ENCODE data around the gene LPIN1. TPM values are rescaled to one million over a fixed set of nuclear protein-coding genes. Genes with fewer than 3 reads are reported as not detected.

LPIN1 gene
- total RNA-seq, 1 donor from 2014 or later = 43.0 TPM

- H3K9me3 ChIP-seq (replicated peaks) = no peaks in the 10 kb centered on the region
- H3K4me3 ChIP-seq = peak overlapping the region; percentile 34
- H3K27me3 ChIP-seq (ENCODE audit: low read depth) = no peaks in the 10 kb centered on the region
- peak overlapping the region; percentile 61 for H3K27ac ChIP-seq (replicated peaks)
- DNase-seq = no peak
- H3K4me1 ChIP-seq = peaks cover 55% of the 10 kb centered on the region
- intact Hi-C loops (cut with micrococcal nuclease) = no loop called here
- H3K36me3 ChIP-seq = no peaks in the 10 kb centered on the region
- no peak for TF ChIP-seq CTCF (IDR thresholded peaks at IDR 0.05; ENCODE audit: borderline replicate concordance)
These were observed 7.0 kb downstream of the LPIN1 start for GRCh38 chr2:11753452-11753885.

- DNase-seq = no peak
- Histone ChIP-seq H3K4me1 (peaks cover 54% of the 10 kb centered on the region), H3K9me3 (replicated peaks) (no peaks in the 10 kb centered on the region), H3K36me3 (no peaks in the 10 kb centered on the region), H3K27me3 (ENCODE audit: low read depth) (no peaks in the 10 kb centered on the region), H3K4me3 (peak overlapping the region; percentile 34), H3K27ac (replicated peaks) (peak overlapping the region; percentile 61)
- intact Hi-C loops (cut with micrococcal nuclease) = no loop called here
- no peak for TF ChIP-seq CTCF (IDR thresholded peaks at IDR 0.05; ENCODE audit: borderline replicate concordance)
These were observed 7.7 kb downstream of the LPIN1 start for GRCh38 chr2:11753886-11754699.

- H3K36me3 ChIP-seq = no peaks in the 10 kb centered on the region
- peak overlapping the region; percentile 61 for H3K27ac ChIP-seq (replicated peaks)
- TF ChIP-seq CTCF (IDR thresholded peaks at IDR 0.05; ENCODE audit: borderline replicate concordance) = no peak
- H3K4me1 ChIP-seq = peaks cover 48% of the 10 kb centered on the region
- no peak for DNase-seq
- H3K4me3 ChIP-seq = no peak overlapping the region
- H3K27me3 ChIP-seq (ENCODE audit: low read depth) = no peaks in the 10 kb centered on the region
- intact Hi-C loops (cut with micrococcal nuclease) = no loop called here
- H3K9me3 ChIP-seq (replicated peaks) = no peaks in the 10 kb centered on the region
These were observed 8.2 kb downstream of the LPIN1 start for GRCh38 chr2:11754700-11755015.

- H3K27me3 ChIP-seq (ENCODE audit: low read depth) = no peaks in the 10 kb centered on the region
- no peaks in the 10 kb centered on the region for H3K36me3 ChIP-seq
- intact Hi-C loops (cut with micrococcal nuclease) = no loop called here
- H3K4me1 ChIP-seq = peaks cover 32% of the 10 kb centered on the region
- no peak overlapping the region for H3K4me3 ChIP-seq
- no peak for DNase-seq
- TF ChIP-seq CTCF (IDR thresholded peaks at IDR 0.05; ENCODE audit: borderline replicate concordance) = no peak
- no peak overlapping the region for H3K27ac ChIP-seq (replicated peaks)
- no peaks in the 10 kb centered on the region for H3K9me3 ChIP-seq (replicated peaks)
These were observed 10.7 kb downstream of the LPIN1 start for GRCh38 chr2:11757101-11757500.

GRCh38 chr2:11758187-11758586 is 11.8 kb downstream of the LPIN1 start:
- Histone ChIP-seq H3K36me3 (no peaks in the 10 kb centered on the region), H3K4me3 (no peak overlapping the region), H3K9me3 (replicated peaks) (no peaks in the 10 kb centered on the region), H3K4me1 (peaks cover 36% of the 10 kb centered on the region), H3K27me3 (ENCODE audit: low read depth) (no peaks in the 10 kb centered on the region), H3K27ac (replicated peaks) (no peak overlapping the region)
- no peak for DNase-seq
- intact Hi-C loops (cut with micrococcal nuclease) = no loop called here
- no peak for TF ChIP-seq CTCF (IDR thresholded peaks at IDR 0.05; ENCODE audit: borderline replicate concordance)

Measured in left ventricle myocardium inferior (tissue), 1 donor.